ENCODE data around the gene DRD1. TPM values are rescaled to one million over a fixed set of nuclear protein-coding genes. Genes with fewer than 3 reads are reported as not detected.
"Not testable (repeated sequence)": the region's sequence is repeated elsewhere in the genome, so short reads cannot be mapped to it uniquely, and the experiment has no call there.

The DRD1 gene
- total RNA-seq, 2 donors from 2014 or later: 0.10 TPM; not detected in 1

GRCh38 chr5:175434800-175435199 is 9.2 kb downstream of the DRD1 start:
- TF ChIP-seq CTCF (IDR thresholded peaks at IDR 0.05): no peak
- intact Hi-C loops (cut with DNase I): no loop called here
- no peaks in the 10 kb centered on the region for H3K36me3 ChIP-seq
- no peaks in the 10 kb centered on the region for H3K9me3 ChIP-seq
- H3K27ac ChIP-seq: no peak overlapping the region
- DNase-seq: no peak
- no peaks in the 10 kb centered on the region for H3K27me3 ChIP-seq
- H3K9ac ChIP-seq (ENCODE audit: low read depth in 2 of 2, low read length in 2 of 2): no peak overlapping the region
- H3K4me1 ChIP-seq: no peaks in the 10 kb centered on the region
- no peak overlapping the region for H3K4me3 ChIP-seq

DNA sequence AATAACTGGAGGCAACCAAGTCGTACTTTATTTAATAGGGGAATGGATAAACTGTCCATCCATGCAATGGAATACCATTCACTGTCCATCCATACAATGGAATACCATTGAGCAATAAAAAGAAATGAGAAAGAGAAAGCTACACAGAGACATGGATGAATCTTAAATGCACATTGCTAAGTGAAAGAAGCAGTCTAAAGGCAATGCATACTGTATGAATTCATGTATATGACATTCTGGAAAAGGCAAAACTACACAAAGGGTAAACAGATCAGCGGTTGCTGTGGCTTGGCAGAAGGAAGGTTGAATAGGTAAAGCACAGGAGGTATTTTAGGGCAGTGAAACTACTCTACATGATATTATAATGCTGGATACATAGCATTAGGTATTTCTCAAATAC is 16.2 kb downstream of the DRD1 start:
- no peaks in the 10 kb centered on the region for H3K9me3 ChIP-seq
- no peak for DNase-seq
- H3K27me3 ChIP-seq: no peaks in the 10 kb centered on the region
- no peaks in the 10 kb centered on the region for H3K4me1 ChIP-seq
- H3K36me3 ChIP-seq: no peaks in the 10 kb centered on the region
- H3K27ac ChIP-seq: no peak overlapping the region
- no peak overlapping the region for H3K4me3 ChIP-seq
- intact Hi-C loops (cut with DNase I): no loop called here
- TF ChIP-seq CTCF (IDR thresholded peaks at IDR 0.05): no peak
- no peak overlapping the region for H3K9ac ChIP-seq (ENCODE audit: low read depth in 2 of 2, low read length in 2 of 2)

- intact Hi-C loops (cut with DNase I); H3K9me3 ChIP-seq; H3K4me3 ChIP-seq; H3K27me3 ChIP-seq; H3K4me1 ChIP-seq; H3K27ac ChIP-seq; H3K36me3 ChIP-seq; DNase-seq; H3K9ac ChIP-seq (ENCODE audit: low read depth in 2 of 2, low read length in 2 of 2): not testable (repeated sequence)
Observed at GRCh38 chr5:175424594-175424993, 19.4 kb downstream of the DRD1 start.

DNA sequence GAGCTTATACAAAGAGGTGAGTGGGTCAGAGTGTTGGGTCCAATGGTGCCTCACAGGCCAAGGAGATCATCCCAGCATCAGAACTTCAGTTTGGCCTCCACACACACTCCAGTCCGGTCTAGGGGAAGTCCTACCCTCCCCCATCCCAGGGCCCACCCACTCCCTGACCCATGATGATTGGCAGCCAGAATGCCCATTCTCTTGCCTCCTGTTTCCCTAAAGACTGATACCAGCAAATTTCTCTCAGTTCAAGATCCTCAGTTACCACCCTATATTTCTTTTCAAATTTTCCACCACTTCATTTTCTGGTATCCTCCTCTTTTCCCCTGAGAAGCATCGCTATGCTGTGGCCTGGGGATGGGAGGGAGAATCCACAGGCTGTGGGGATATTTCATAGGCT is 21.9 kb downstream of the DRD1 start:
- no peaks in the 10 kb centered on the region for H3K36me3 ChIP-seq
- H3K27ac ChIP-seq: no peak overlapping the region
- H3K4me1 ChIP-seq: no peaks in the 10 kb centered on the region
- no peak for TF ChIP-seq CTCF (IDR thresholded peaks at IDR 0.05)
- DNase-seq: no peak
- H3K27me3 ChIP-seq: no peaks in the 10 kb centered on the region
- H3K9me3 ChIP-seq: no peaks in the 10 kb centered on the region
- H3K9ac ChIP-seq (ENCODE audit: low read depth in 2 of 2, low read length in 2 of 2): no peak overlapping the region
- intact Hi-C loops (cut with DNase I): no loop called here
- H3K4me3 ChIP-seq: no peak overlapping the region

- intact Hi-C loops (cut with DNase I): no loop called here
- no peak overlapping the region for H3K9ac ChIP-seq (ENCODE audit: low read depth in 2 of 2, low read length in 2 of 2)
- H3K4me1 ChIP-seq: no peaks in the 10 kb centered on the region
- no peak for DNase-seq
- H3K4me3 ChIP-seq: no peak overlapping the region
- no peaks in the 10 kb centered on the region for H3K27me3 ChIP-seq
- TF ChIP-seq CTCF (IDR thresholded peaks at IDR 0.05): no peak
- no peaks in the 10 kb centered on the region for H3K9me3 ChIP-seq
- no peak overlapping the region for H3K27ac ChIP-seq
- no peaks in the 10 kb centered on the region for H3K36me3 ChIP-seq
Observed at GRCh38 chr5:175420383-175420782, 23.6 kb downstream of the DRD1 start.

- H3K9ac ChIP-seq (ENCODE audit: low read depth in 2 of 2, low read length in 2 of 2): no peak overlapping the region
- intact Hi-C loops (cut with DNase I): no loop called here
- DNase-seq: no peak
- no peaks in the 10 kb centered on the region for H3K27me3 ChIP-seq
- H3K36me3 ChIP-seq: no peaks in the 10 kb centered on the region
- H3K4me3 ChIP-seq: no peak overlapping the region
- no peaks in the 10 kb centered on the region for H3K9me3 ChIP-seq
- no peaks in the 10 kb centered on the region for H3K4me1 ChIP-seq
- no peak for TF ChIP-seq CTCF (IDR thresholded peaks at IDR 0.05)
- H3K27ac ChIP-seq: no peak overlapping the region
Observed at GRCh38 chr5:175418251-175418650, 25.7 kb downstream of the DRD1 start.
